K562 (cell line): ENCODE results near the gene TREM1. TPM values are rescaled to one million over a fixed set of nuclear protein-coding genes. Genes with fewer than 3 reads are reported as not detected.

Source experiments
- ATAC-seq: fragments of 200-7000 bp; cut with Tn5 transposase; 3 replicates; pipeline ENCODE4 v1.9.1; 2020; ENCODE audit warnings: moderate library complexity
- BruUV-seq: library from RNA; stranded (reverse); fragments of 400-500 nt; replicated peaks from 2 replicates; lab custom pipeline; 2021; lab: Mats Ljungman, UMichigan
- CTCF ChIA-PET: fragments of 300-600 bp; formaldehyde crosslinking; extraction: SDS; loops from one replicate; lab custom pipeline; 2021; ENCODE audit warnings: low intra/inter-chr PET ratio; lab: Yijun Ruan, JAX
- POLR2A ChIA-PET: fragments of 300-600, 350-650 bp; sonication (Branson Sonifier 250); formaldehyde crosslinking; extraction: SDS; loops from one replicate; lab custom pipeline; 2021; ENCODE audit warnings: antibody characterized with exemption, inconsistent platforms; lab: Yijun Ruan, JAX
- DNase-seq, 4 experiments: peaks; one replicate each; pipeline versions ENCODE4 v3.0.0 to v3.0.0-alpha.2; 2011 to 2018; ENCODE audit warnings: low spot score in 3 of 4, mixed read lengths in 3 of 4; ENCODE audit errors: extremely low read depth in 1 of 4
- FAIRE-seq: peaks from 2 replicates; lab custom pipeline; 2011; peaks lifted over from hg19 to GRCh38; lab: Jason Lieb, UNC
- H2AFZ ChIP-seq: 2 replicates; pipeline ENCODE4 v1.6.0; 2011; ENCODE audit warnings: low read depth, low read length, control low read depth, inconsistent platforms
- H3K27ac ChIP-seq: fragments of 200-600 bp; 3 replicates; pipeline ENCODE4 v1.8.0; 2011; ENCODE audit warnings: low read depth, mild to moderate bottlenecking, control low read depth, inconsistent platforms, low read length, moderate library complexity, mixed read lengths; ENCODE audit errors: extremely low read depth
- H3K27me3 ChIP-seq, 2 experiments: fragments of 300-600 bp in 1 of 2; 2 replicates in 1 of 2; 3 replicates in 1 of 2; pipeline versions ENCODE4 v1.6.0 to v1.8.0; 2011; ENCODE audit warnings: inconsistent platforms in 2 of 2, low read length in 2 of 2, mild to moderate bottlenecking in 1 of 2, mixed read lengths in 1 of 2, moderate library complexity in 1 of 2; ENCODE audit not compliant: control insufficient read depth in 2 of 2, insufficient read depth in 2 of 2
- H3K36me3 ChIP-seq: fragments of 300-600 bp; 3 replicates; pipeline ENCODE4 v1.8.0; 2011; ENCODE audit warnings: mild to moderate bottlenecking, low read length, inconsistent platforms; ENCODE audit not compliant: control insufficient read depth, insufficient read depth
- H3K4me1 ChIP-seq, 2 experiments: fragments of 200-600 bp in 1 of 2; replicated peaks in 1 of 2; 2 replicates in 1 of 2; 3 replicates in 1 of 2; pipeline versions ENCODE4 v1.5.1 to v1.8.0; 2011; ENCODE audit warnings: inconsistent platforms in 2 of 2, low read length in 2 of 2, mild to moderate bottlenecking in 1 of 2, mixed read lengths in 1 of 2, moderate library complexity in 1 of 2; ENCODE audit not compliant: control insufficient read depth in 2 of 2, insufficient read depth in 2 of 2
- H3K4me2 ChIP-seq: 2 replicates; pipeline ENCODE4 v1.6.1; 2011; ENCODE audit warnings: low read length, control low read depth, inconsistent platforms, mixed read lengths; ENCODE audit not compliant: insufficient read depth
- H3K4me3 ChIP-seq: fragments of 200-600 bp; sonication (generic), shearing (Covaris generic); 2 replicates; pipeline ENCODE4 v1.5.1; 2016; ENCODE audit warnings: control low read depth, inconsistent platforms
- H3K79me2 ChIP-seq: fragments of 200-600 bp; 3 replicates; pipeline ENCODE4 v1.8.0; 2011; ENCODE audit warnings: low read length, inconsistent platforms; ENCODE audit not compliant: control insufficient read depth, insufficient read depth
- H3K9ac ChIP-seq, 2 experiments: 2 replicates each; pipeline versions ENCODE4 v1.6.0 to v1.6.1; 2011; ENCODE audit warnings: low read depth in 2 of 2, low read length in 2 of 2, control low read depth in 1 of 2, inconsistent platforms in 1 of 2, mild to moderate bottlenecking in 1 of 2, mixed read lengths in 1 of 2; ENCODE audit not compliant: insufficient read depth in 1 of 2
- H3K9me1 ChIP-seq: one replicate; pipeline ENCODE4 v1.6.0; 2011; ENCODE audit warnings: inconsistent platforms, mild to moderate bottlenecking, low read length, moderate library complexity; ENCODE audit not compliant: control insufficient read depth, insufficient read depth
- H3K9me3 ChIP-seq: replicated peaks from 2 replicates; pipeline ENCODE4 v1.5.1; 2011; ENCODE audit warnings: low read depth, low read length, inconsistent platforms; ENCODE audit not compliant: control insufficient read depth, insufficient read depth
- H4K20me1 ChIP-seq: replicated peaks from 2 replicates; pipeline ENCODE4 v1.6.1; 2011; ENCODE audit warnings: low read length, inconsistent platforms, mixed read lengths; ENCODE audit not compliant: control insufficient read depth, insufficient read depth
- CEBPB ChIP-seq: fragments of 450-650 bp; IDR thresholded peaks from 2 replicates; pipeline ENCODE4 v1.6.1; 2016; ENCODE audit warnings: missing genetic modification characterization, missing compliant biosample characterization
- FOXM1 ChIP-seq, 2 experiments: fragments of 450-650 bp in 1 of 2; sonication (generic) in 1 of 2; formaldehyde crosslinking in 1 of 2; IDR thresholded peaks; 2 replicates each; pipeline versions ENCODE4 v1.6.1 to v1.9.0; 2017 to 2022; ENCODE audit warnings: low read depth in 2 of 2, mild to moderate bottlenecking in 2 of 2, missing genetic modification reagents in 1 of 2, moderate library complexity in 1 of 2
- HES1 ChIP-seq: fragments of 450-650 bp; IDR thresholded peaks from 2 replicates; pipeline ENCODE4 v1.6.1; 2016; ENCODE audit warnings: low read depth, mild to moderate bottlenecking, moderate library complexity
- HNRNPLL ChIP-seq: fragments of 200-400 bp; formaldehyde crosslinking; IDR thresholded peaks from 2 replicates; pipeline ENCODE4 v1.6.1; 2017; ENCODE audit warnings: low read length, low read depth, mild to moderate bottlenecking; ENCODE audit not compliant: poor library complexity, severe bottlenecking
- KHSRP ChIP-seq: fragments of 450-650 bp; IDR thresholded peaks from 2 replicates; pipeline ENCODE4 v1.6.1; 2017
- MAFK ChIP-seq: IDR thresholded peaks from 2 replicates; pipeline ENCODE4 v1.6.1; 2011; ENCODE audit warnings: low read length, improper control_type of control experiment
- MECOM ChIP-seq: fragments of 250-450 bp; sonication (Bioruptor Pico); IDR thresholded peaks from 2 replicates; pipeline ENCODE4 v1.8.0; 2022; ENCODE audit warnings: inconsistent platforms
- NFIC ChIP-seq: fragments of 450-650 bp; IDR thresholded peaks from 2 replicates; pipeline ENCODE4 v1.6.1; 2017; ENCODE audit warnings: mild to moderate bottlenecking, inconsistent platforms
- PHB2 ChIP-seq: fragments of 450-650 bp; IDR thresholded peaks from 2 replicates; pipeline ENCODE4 v1.6.1; 2017; ENCODE audit warnings: low read depth
- PKNOX1 ChIP-seq: fragments of 450-650 bp; IDR thresholded peaks from 2 replicates; pipeline ENCODE4 v1.6.1; 2016
- RBM22 ChIP-seq: fragments of 200-400 bp; formaldehyde crosslinking; IDR thresholded peaks from 2 replicates; pipeline ENCODE4 v1.6.1; 2018; ENCODE audit warnings: low read length, low read depth; ENCODE audit not compliant: poor library complexity, severe bottlenecking
- ZNF263 ChIP-seq: sonication (generic); formaldehyde crosslinking; IDR thresholded peaks from 2 replicates; pipeline ENCODE4 v1.8.0; 2022; ENCODE audit warnings: mild to moderate bottlenecking, missing genetic modification reagents, borderline replicate concordance
- ZNF589 ChIP-seq: fragments of 200-800 bp; sonication (Bioruptor generic); IDR thresholded peaks from 2 replicates; pipeline ENCODE4 v1.6.1; 2016; ENCODE audit warnings: low read depth, missing genetic modification characterization, missing compliant biosample characterization
- WGBS: fragments of 100-300 bp; shearing (Covaris generic); methylation state at CpG from one replicate; pipeline ENCODE4 v1.1.6; 2016; ENCODE audit warnings: low coverage, mixed read lengths; ENCODE audit not compliant: insufficient coverage; ENCODE audit errors: missing lambda C conversion rate; 5-methylcytosine and 5-hydroxymethylcytosine counted together
- in situ Hi-C: fragments of 300-500 bp; cut with MboI; formaldehyde crosslinking; loops from 4 replicates; pipeline ENCODE4 v1.15.0; 2018; ENCODE audit warnings: inconsistent platforms, mixed read lengths
- intact Hi-C: fragments of 100-400 bp; cut with micrococcal nuclease; formaldehyde crosslinking; loops from 2 replicates; pipeline ENCODE4 v1.14.2; 2022
- polyA plus RNA-seq, 8 experiments: library from polyadenylated mRNA; depleted of rRNA in 4 of 8; stranded (reverse) in 5 of 8; unstranded in 3 of 8; fragments of >200 nt; fragmentation: Nextera tagmentation in 2 of 8; fragmentation: Illumina TruSeq in 1 of 8; extraction: Ambion mirVana in 2 of 8; extraction: Trizol in 1 of 8; gene quantifications; 2 replicates each; pipeline versions ENCODE4 v1.2.1 to v1.2.3, GENCODE V29; 2011 to 2014; ENCODE audit warnings: inconsistent platforms in 1 of 8, missing spikeins in 1 of 8
- total RNA-seq, 7 experiments: library from RNA; depleted of rRNA in 6 of 7; stranded (reverse); fragments of >200 nt in 6 of 7; fragmentation: Illumina TruSeq in 2 of 7; extraction: Trizol in 2 of 7; gene quantifications; 2 replicates each; pipeline versions ENCODE4 v1.2.1 to v1.2.3, GENCODE V29; 2011 to 2021; ENCODE audit warnings: low replicate concordance in 1 of 7

The TREM1 gene
- total and polyA plus RNA-seq, 9 of the 15 experiments (the other 6 are each of a cell fraction or from before 2014, with no cell fraction given), result not detected

GRCh38 chr6:41332842-41333736, 46.6 kb upstream of the TREM1 start:
- Histone ChIP-seq H3K36me3 (no peaks in the 10 kb centered on the region), H3K27ac (no peak overlapping the region), H3K9me3 (no peaks in the 10 kb centered on the region), H2AFZ (no peak overlapping the region), H3K4me2 (no peak overlapping the region), H3K27me3 (peaks cover 25 to 62% of the 10 kb centered on the region in 2 experiments), H3K4me1 (peaks cover 0 to 3% of the 10 kb centered on the region in 2 experiments; a peak in 2 of 5 replicates), H4K20me1 (peaks cover 4% of the 10 kb centered on the region; the same call in 1 of the 2 replicates), H3K9ac (peak overlapping the region in 1 of 2 experiments; percentile 40; a peak in 1 of 4 replicates), H3K4me3 (no peak overlapping the region), H3K79me2 (no peaks in the 10 kb centered on the region), H3K9me1 (no peaks in the 10 kb centered on the region)
- in situ Hi-C loops, result no loop called here
- BruUV-seq, result no TSS peak
- ChIA-PET POLR2A (interaction anchor here (0.6 to 3.4 kb wide), 7 partner anchors 12 to 352 kb away, joined by 3 to 16 read pairs (median 3); no protein-coding TSS in a partner anchor), CTCF (no interaction called here)
- 6% methylated on average over 4 of the region's 4 CpGs for WGBS
- ATAC-seq (no peak), DNase-seq (no peak), FAIRE-seq (no peak)
- intact Hi-C loops, result no loop called here
- 0 out of 2 replicates have a peak, but pooled peaks have one; percentile 6 for TF ChIP-seq CEBPB
- TF ChIP-seq KHSRP, result no peak

GRCh38 chr6:41332241-41332640, 45.8 kb upstream of the TREM1 start:
- H2AFZ ChIP-seq, result no peak overlapping the region
- FAIRE-seq (no peak), ATAC-seq (no peak), DNase-seq (no peak)
- no peak overlapping the region for H3K4me2 ChIP-seq
- no peaks in the 10 kb centered on the region for H3K9me3 ChIP-seq
- H3K27me3 ChIP-seq, result peaks cover 25 to 62% of the 10 kb centered on the region in 2 experiments; a peak in 4 of 5 replicates
- ChIA-PET POLR2A (interaction anchor here (0.9 to 3.4 kb wide), 3 partner anchors 12 to 19 kb away, joined by 3 to 16 read pairs (median 3); no protein-coding TSS in a partner anchor), CTCF (no interaction called here)
- 5% methylated on average over 8 of the region's 8 CpGs for WGBS
- in situ Hi-C loops, result no loop called here
- peaks cover 0 to 3% of the 10 kb centered on the region in 2 experiments; a peak in 2 of 5 replicates for H3K4me1 ChIP-seq
- no TSS peak for BruUV-seq
- H3K9ac ChIP-seq, result no peak overlapping the region
- no peaks in the 10 kb centered on the region for H3K36me3 ChIP-seq
- intact Hi-C loops, result no loop called here
- peaks cover 4% of the 10 kb centered on the region; the same call in 1 of the 2 replicates for H4K20me1 ChIP-seq
- no peak overlapping the region for H3K4me3 ChIP-seq
- H3K9me1 ChIP-seq, result no peaks in the 10 kb centered on the region
- H3K79me2 ChIP-seq, result no peaks in the 10 kb centered on the region
- H3K27ac ChIP-seq, result no peak overlapping the region
- TF ChIP-seq HNRNPLL (no peak), MECOM (CRISPR knock-in tag) (no peak), PKNOX1 (no peak), PHB2 (no peak), RBM22 (no peak), FOXM1 (IDR thresholded peaks at IDR 0.05; ENCODE audit: low read depth) (no peak), FOXM1 (CRISPR knock-in tag; IDR thresholded peaks at IDR 0.05; ENCODE audit: low read depth) (no peak), NFIC (peak; percentile 69), ZNF589 (CRISPR knock-in tag) (no peak), ZNF263 (CRISPR knock-in tag) (peak; percentile 86), HES1 (no peak), MAFK (no peak)
